ENCODE data around the gene ERC1. TPM values are rescaled to one million over a fixed set of nuclear protein-coding genes. Genes with fewer than 3 reads are reported as not detected.

The ERC1 gene
- total RNA-seq, 2 experiments from 2014 or later: 40.1 to 49.6 TPM

- Histone ChIP-seq H3K27ac (ENCODE audit: low read depth in 1 of 2, low read length in 2 of 2) (no peak overlapping the region), H3K27me3 (ENCODE audit: control insufficient read depth in 1 of 2, insufficient read depth in 2 of 2, low read length in 2 of 2) (peaks cover 0 to 5% of the 10 kb centered on the region in 2 experiments), H3K4me1 (ENCODE audit: insufficient read depth, low read length) (no peaks in the 10 kb centered on the region), H3K9me3 (ENCODE audit: control insufficient read depth in 1 of 2, insufficient read depth in 1 of 2, low read length in 2 of 2) (no peaks in the 10 kb centered on the region), H3K36me3 (ENCODE audit: insufficient read depth, low read length) (no peaks in the 10 kb centered on the region), H3K4me3 (ENCODE audit: low read length) (no peak overlapping the region)
- ATAC-seq (ENCODE audit: poor library complexity): no peak
- H3K27me3 Mint-ChIP-seq: peaks cover 17% of the 10 kb centered on the region
- intact Hi-C loops (cut with DNase I, micrococcal nuclease): no loop called here
- no peak overlapping the region for H3K27ac Mint-ChIP-seq
- no peak for DNase-seq
- POLR2A ChIA-PET: no interaction called here
- CTCF ChIA-PET: no interaction called here
- TF ChIP-seq, protein P1, sequence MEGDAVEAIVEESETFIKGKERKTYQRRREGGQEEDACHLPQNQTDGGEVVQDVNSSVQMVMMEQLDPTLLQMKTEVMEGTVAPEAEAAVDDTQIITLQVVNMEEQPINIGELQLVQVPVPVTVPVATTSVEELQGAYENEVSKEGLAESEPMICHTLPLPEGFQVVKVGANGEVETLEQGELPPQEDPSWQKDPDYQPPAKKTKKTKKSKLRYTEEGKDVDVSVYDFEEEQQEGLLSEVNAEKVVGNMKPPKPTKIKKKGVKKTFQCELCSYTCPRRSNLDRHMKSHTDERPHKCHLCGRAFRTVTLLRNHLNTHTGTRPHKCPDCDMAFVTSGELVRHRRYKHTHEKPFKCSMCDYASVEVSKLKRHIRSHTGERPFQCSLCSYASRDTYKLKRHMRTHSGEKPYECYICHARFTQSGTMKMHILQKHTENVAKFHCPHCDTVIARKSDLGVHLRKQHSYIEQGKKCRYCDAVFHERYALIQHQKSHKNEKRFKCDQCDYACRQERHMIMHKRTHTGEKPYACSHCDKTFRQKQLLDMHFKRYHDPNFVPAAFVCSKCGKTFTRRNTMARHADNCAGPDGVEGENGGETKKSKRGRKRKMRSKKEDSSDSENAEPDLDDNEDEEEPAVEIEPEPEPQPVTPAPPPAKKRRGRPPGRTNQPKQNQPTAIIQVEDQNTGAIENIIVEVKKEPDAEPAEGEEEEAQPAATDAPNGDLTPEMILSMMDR (IDR thresholded peaks at IDR 0.05): no peak
- no peaks in the 10 kb centered on the region for H3K4me1 Mint-ChIP-seq (ENCODE audit: low read depth)
- peaks cover 2% of the 10 kb centered on the region for H3K9me3 Mint-ChIP-seq
- H3K36me3 Mint-ChIP-seq (ENCODE audit: low read depth): no peaks in the 10 kb centered on the region
- no peak overlapping the region for H3K4me3 Mint-ChIP-seq
Measured at GRCh38 chr12:1517007-1517406, 526.0 kb downstream of the ERC1 start.

GRCh38 chr12:1517734-1518525 lies 526.9 kb downstream of the ERC1 start:
- H3K9me3 ChIP-seq (ENCODE audit: control insufficient read depth in 1 of 2, insufficient read depth in 1 of 2, low read length in 2 of 2): no peaks in the 10 kb centered on the region
- Mint-ChIP-seq H3K4me3 (no peak overlapping the region), H3K9me3 (peaks cover 2% of the 10 kb centered on the region), H3K27me3 (peaks cover 22% of the 10 kb centered on the region), H3K27ac (no peak overlapping the region), H3K36me3 (ENCODE audit: low read depth) (no peaks in the 10 kb centered on the region), H3K4me1 (ENCODE audit: low read depth) (no peaks in the 10 kb centered on the region)
- H3K36me3 ChIP-seq (ENCODE audit: insufficient read depth, low read length): no peaks in the 10 kb centered on the region
- DNase-seq (no peak), ATAC-seq (ENCODE audit: poor library complexity) (no peak)
- POLR2A ChIA-PET: no interaction called here
- H3K4me3 ChIP-seq (ENCODE audit: low read length): no peak overlapping the region
- intact Hi-C loops (cut with DNase I, micrococcal nuclease): no loop called here
- TF ChIP-seq, protein P1 (IDR thresholded peaks at IDR 0.05): no peak
- H3K4me1 ChIP-seq (ENCODE audit: insufficient read depth, low read length): no peaks in the 10 kb centered on the region
- peaks cover 0 to 5% of the 10 kb centered on the region in 2 experiments for H3K27me3 ChIP-seq (ENCODE audit: control insufficient read depth in 1 of 2, insufficient read depth in 2 of 2, low read length in 2 of 2)
- CTCF ChIA-PET: no interaction called here
- H3K27ac ChIP-seq (ENCODE audit: low read depth in 1 of 2, low read length in 2 of 2): no peak overlapping the region

DNA sequence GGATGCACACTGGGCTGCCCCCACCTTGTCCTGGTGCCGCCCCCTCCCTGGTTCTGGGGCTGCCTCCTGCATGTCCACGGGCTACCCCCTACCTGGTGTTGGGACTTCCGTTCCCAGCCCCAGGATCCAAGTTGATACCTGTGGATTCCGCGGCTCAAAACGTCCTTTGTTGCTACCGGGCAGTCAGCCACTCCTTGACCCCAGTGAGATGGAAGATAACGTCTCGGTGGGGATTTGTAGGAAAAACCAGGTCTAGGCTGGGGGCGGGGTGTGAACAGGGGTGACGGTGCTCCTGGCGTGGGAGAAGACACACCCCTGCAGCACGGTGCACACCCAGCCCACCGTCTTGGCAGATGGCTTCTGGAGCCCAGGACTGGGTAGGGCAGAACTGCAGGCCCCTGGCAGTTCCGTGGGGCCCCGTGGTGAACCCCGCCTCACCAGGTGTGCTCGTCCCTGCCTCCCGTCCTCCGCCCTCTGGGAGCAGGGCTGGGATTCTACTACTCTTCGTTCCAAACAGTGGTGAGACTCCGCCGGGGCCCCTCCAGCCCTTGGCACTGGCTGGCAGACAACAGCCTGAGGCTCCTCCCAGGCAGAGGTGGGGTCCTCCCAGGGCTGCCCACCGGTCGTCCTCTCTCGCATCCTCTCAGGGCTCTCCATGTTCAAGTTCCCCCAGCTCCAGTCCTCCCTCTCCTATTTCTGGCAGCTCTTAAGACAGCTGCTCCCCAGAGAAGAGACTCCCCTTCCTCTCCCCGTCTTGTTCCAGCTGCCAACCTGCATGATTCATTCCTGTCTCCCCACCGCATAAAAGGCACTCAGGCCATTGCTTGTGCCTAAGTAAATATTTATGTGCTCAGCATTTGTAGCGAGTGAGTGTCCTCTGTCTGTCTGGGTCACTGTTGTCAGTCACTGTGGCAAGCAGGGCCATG lies 527.8 kb downstream of the ERC1 start:
- Mint-ChIP-seq H3K27ac (no peak overlapping the region), H3K4me1 (ENCODE audit: low read depth) (no peaks in the 10 kb centered on the region), H3K4me3 (no peak overlapping the region), H3K27me3 (peaks cover 28% of the 10 kb centered on the region), H3K9me3 (peaks cover 2% of the 10 kb centered on the region), H3K36me3 (ENCODE audit: low read depth) (no peaks in the 10 kb centered on the region)
- ATAC-seq (ENCODE audit: poor library complexity) (no peak), DNase-seq (no peak)
- CTCF ChIA-PET: no interaction called here
- H3K36me3 ChIP-seq (ENCODE audit: insufficient read depth, low read length): no peaks in the 10 kb centered on the region
- intact Hi-C loops (cut with DNase I, micrococcal nuclease): no loop called here
- peaks cover 0 to 12% of the 10 kb centered on the region in 2 experiments for H3K27me3 ChIP-seq (ENCODE audit: control insufficient read depth in 1 of 2, insufficient read depth in 2 of 2, low read length in 2 of 2)
- H3K4me3 ChIP-seq (ENCODE audit: low read length): no peak overlapping the region
- H3K27ac ChIP-seq (ENCODE audit: low read depth in 1 of 2, low read length in 2 of 2): no peak overlapping the region
- TF ChIP-seq, protein P1 (IDR thresholded peaks at IDR 0.05): no peak
- POLR2A ChIA-PET: no interaction called here
- H3K9me3 ChIP-seq (ENCODE audit: control insufficient read depth in 1 of 2, insufficient read depth in 1 of 2, low read length in 2 of 2): no peaks in the 10 kb centered on the region
- H3K4me1 ChIP-seq (ENCODE audit: insufficient read depth, low read length): no peaks in the 10 kb centered on the region
